GM19043 (cell line): Measurements from ENCODE around the gene MAP2K4.
"Not testable (repeated sequence)": the region's sequence is repeated elsewhere in the genome, so short reads cannot be mapped to it uniquely, and the experiment has no call there.

ENCODE experiments used
- ATAC-seq: cut with Tn5 transposase; IDR thresholded peaks from one replicate; pipeline ENCODE4 v1.9.1; 2021; ENCODE audit warnings: low read depth; ENCODE audit not compliant: unreplicated experiment

The MAP2K4 gene

DNA sequence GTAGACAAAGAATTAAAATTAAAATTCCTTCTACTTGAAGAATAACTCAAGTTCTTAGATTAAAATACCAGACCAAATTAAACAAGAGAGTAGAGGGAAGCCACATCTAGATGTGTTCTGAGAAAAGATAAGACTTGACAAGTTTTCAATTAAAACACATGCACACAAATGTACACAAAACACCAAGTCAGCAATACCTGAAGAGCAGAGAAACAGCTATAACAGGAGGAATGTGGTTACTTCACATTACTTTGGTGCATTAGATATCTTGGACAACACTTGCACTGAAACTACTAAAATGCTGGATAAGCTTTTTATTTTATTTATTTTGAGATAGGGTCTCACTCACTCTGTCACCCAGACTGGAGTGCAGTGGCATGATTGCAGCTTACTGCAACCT lies 113.9 kb downstream of the MAP2K4 start:
- ATAC-seq, result no peak

- no peak for ATAC-seq
Measured at GRCh38 chr17:12136243-12136642, 115.6 kb downstream of the MAP2K4 start.

- no peak for ATAC-seq
Measured at GRCh38 chr17:12136646-12137045, 116.0 kb downstream of the MAP2K4 start.

GRCh38 chr17:12137859-12138258 lies 117.2 kb downstream of the MAP2K4 start:
- ATAC-seq, result no peak

- ATAC-seq, result no peak
Measured at GRCh38 chr17:12140685-12141084, 120.0 kb downstream of the MAP2K4 start.

GRCh38 chr17:12162187-12162586 lies 141.5 kb downstream of the MAP2K4 start:
- not testable (repeated sequence) for ATAC-seq

- no peak for ATAC-seq
Measured at GRCh38 chr17:12164085-12164484, 143.4 kb downstream of the MAP2K4 start.

- ATAC-seq, result no peak
Measured at GRCh38 chr17:12178644-12179330, 158.1 kb downstream of the MAP2K4 start.

- ATAC-seq, result no peak
Measured at GRCh38 chr17:12180644-12181261, 160.1 kb downstream of the MAP2K4 start.

DNA sequence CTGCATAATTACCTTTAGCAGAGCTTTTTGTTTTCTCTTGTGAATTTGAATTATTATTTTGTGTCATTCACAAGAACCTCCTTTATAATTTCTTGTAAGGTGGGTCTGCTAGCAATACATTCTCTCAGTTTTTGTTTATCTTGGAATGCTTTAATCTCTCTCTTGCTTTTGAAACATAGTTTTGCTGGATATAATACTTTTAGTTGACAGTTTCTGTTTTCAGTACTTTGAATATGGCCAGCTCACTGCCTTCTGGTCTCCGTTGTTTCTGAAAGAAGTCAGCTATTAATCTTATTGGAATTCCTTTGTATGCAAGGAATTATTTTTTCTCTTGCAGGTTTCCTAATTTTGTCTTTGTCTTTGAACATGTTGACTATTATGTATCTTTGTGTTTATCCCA lies 167.0 kb downstream of the MAP2K4 start:
- ATAC-seq, result no peak

- ATAC-seq, result no peak
Measured at GRCh38 chr17:12193144-12193735, 172.6 kb downstream of the MAP2K4 start.
